ENCODE measurements around the gene EFNA5.

DNA sequence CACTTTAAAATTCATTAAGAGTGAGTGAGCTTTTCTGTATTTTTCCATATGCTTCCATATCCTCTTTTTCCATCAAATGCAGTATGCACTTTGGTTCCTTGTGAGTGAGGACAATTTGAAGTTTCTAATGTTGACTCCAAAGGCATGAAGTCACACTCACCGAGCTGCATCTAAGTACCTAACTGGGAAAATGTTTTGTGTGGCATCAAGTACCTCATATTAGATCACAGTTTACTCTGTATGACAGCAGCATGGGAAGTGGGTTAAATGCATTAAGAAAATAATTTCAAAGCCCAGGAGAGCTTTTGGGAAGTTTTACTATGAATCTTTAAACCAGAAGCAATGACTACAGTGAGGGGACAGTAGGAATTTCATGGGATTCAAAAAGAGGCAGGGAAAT lies 207.0 kb downstream of the EFNA5 start:
- TF ChIP-seq TCF7L2 (IDR thresholded peaks at IDR 0.05; ENCODE audit: borderline replicate concordance, extremely low read depth, insufficient read depth, insufficient read length): no peak
- no peak for TF ChIP-seq JUND (IDR thresholded peaks at IDR 0.05)
- no peak for TF ChIP-seq EZH2phosphoT487 (IDR thresholded peaks at IDR 0.05; ENCODE audit: borderline replicate concordance)
- TF ChIP-seq, protein P1, sequence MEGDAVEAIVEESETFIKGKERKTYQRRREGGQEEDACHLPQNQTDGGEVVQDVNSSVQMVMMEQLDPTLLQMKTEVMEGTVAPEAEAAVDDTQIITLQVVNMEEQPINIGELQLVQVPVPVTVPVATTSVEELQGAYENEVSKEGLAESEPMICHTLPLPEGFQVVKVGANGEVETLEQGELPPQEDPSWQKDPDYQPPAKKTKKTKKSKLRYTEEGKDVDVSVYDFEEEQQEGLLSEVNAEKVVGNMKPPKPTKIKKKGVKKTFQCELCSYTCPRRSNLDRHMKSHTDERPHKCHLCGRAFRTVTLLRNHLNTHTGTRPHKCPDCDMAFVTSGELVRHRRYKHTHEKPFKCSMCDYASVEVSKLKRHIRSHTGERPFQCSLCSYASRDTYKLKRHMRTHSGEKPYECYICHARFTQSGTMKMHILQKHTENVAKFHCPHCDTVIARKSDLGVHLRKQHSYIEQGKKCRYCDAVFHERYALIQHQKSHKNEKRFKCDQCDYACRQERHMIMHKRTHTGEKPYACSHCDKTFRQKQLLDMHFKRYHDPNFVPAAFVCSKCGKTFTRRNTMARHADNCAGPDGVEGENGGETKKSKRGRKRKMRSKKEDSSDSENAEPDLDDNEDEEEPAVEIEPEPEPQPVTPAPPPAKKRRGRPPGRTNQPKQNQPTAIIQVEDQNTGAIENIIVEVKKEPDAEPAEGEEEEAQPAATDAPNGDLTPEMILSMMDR (IDR thresholded peaks at IDR 0.05 in 2 of 3, conservative IDR thresholded peaks at IDR 0.05 in 1 of 3; ENCODE audit: borderline replicate concordance in 1 of 3, insufficient read depth in 1 of 3, low read depth in 2 of 3, low read length in 2 of 3): no peak
- no peak for TF ChIP-seq FOSL1 (IDR thresholded peaks at IDR 0.05; ENCODE audit: low read depth)
- TF ChIP-seq EZH2 (IDR thresholded peaks at IDR 0.05): no peak
- TF ChIP-seq EGR1 (IDR thresholded peaks at IDR 0.05; ENCODE audit: low read depth): no peak
- TF ChIP-seq POLR2A (IDR thresholded peaks at IDR 0.05; ENCODE audit: borderline replicate concordance, extremely low read depth, insufficient read depth, insufficient read length): no peak
- TF ChIP-seq POLR2AphosphoS5 (IDR thresholded peaks at IDR 0.05; ENCODE audit: low read depth, low read length): no peak
